Lower lobe of right lung (tissue), 2 donors: ENCODE results near the gene HSPBAP1. TPM values are rescaled to one million over a fixed set of nuclear protein-coding genes. Genes with fewer than 3 reads are reported as not detected.

Source experiments
- ATAC-seq, 2 donors: fragments of 200-7000 bp; cut with Tn5 transposase; one replicate each; pipeline ENCODE4 v1.9.1; 2020 to 2022; ENCODE audit warnings: mild to moderate bottlenecking in 2 of 2, moderate library complexity in 2 of 2
- DNase-seq: peaks from one replicate; pipeline ENCODE4 v3.0.0-alpha.2; 2020
- H3K27ac ChIP-seq: fragments of 200-600 bp; one replicate; pipeline ENCODE4 v1.8.0; 2022
- H3K27me3 ChIP-seq: fragments of 200-600 bp; one replicate; pipeline ENCODE4 v1.8.0; 2022; ENCODE audit warnings: low read depth
- H3K36me3 ChIP-seq: fragments of 200-600 bp; one replicate; pipeline ENCODE4 v1.8.0; 2022; ENCODE audit warnings: mild to moderate bottlenecking
- H3K4me1 ChIP-seq: fragments of 200-600 bp; one replicate; pipeline ENCODE4 v1.8.0; 2022
- H3K4me3 ChIP-seq: fragments of 200-600 bp; one replicate; pipeline ENCODE4 v1.8.0; 2022; ENCODE audit warnings: mild to moderate bottlenecking
- H3K9me3 ChIP-seq: fragments of 200-600 bp; one replicate; pipeline ENCODE4 v1.8.0; 2022
- CTCF ChIP-seq: fragments of 200-600 bp; IDR thresholded peaks from one replicate; pipeline ENCODE4 v1.8.0; 2022; ENCODE audit warnings: antibody characterized with exemption, mild to moderate bottlenecking
- intact Hi-C: fragments of 100-400 bp; cut with DNase I; formaldehyde crosslinking; loops from one replicate; pipeline ENCODE4 v1.11.0; 2022
- total RNA-seq: library from RNA; stranded (reverse); fragmentation: NEBNext Ultra II Directional; extraction: Animal tissue kit (Norgen Biotek cat#: 25700); gene quantifications from one replicate; pipeline ENCODE4 v1.2.1, GENCODE V29; 2021
- donor health status: DM: no; HTN: yes; CAD: no; lungs with severe emphysema.

HSPBAP1 gene
- total RNA-seq, 1 donor from 2014 or later, result 15.4 TPM

- H3K4me3 ChIP-seq, result peak within 1 kb of the TSS; percentile 82
- TF ChIP-seq CTCF, result no peak
- H3K27ac ChIP-seq, result peak within 1 kb of the TSS; percentile 95
- intact Hi-C loops, result no loop called here
- ATAC-seq (peak; percentile 95 to 96), DNase-seq (peak; percentile 85)
- no peaks in the 10 kb centered on the region for H3K9me3 ChIP-seq
- peaks cover 5% of the 10 kb centered on the region for H3K36me3 ChIP-seq
- H3K4me1 ChIP-seq, result peaks cover 48% of the 10 kb centered on the region
- H3K27me3 ChIP-seq, result no peaks in the 10 kb centered on the region
Observed at GRCh38 chr3:122794779-122795673, 1.4 kb upstream of the HSPBAP1 start, which contains the start of gene SLC49A4. Gene SLC49A4 (plus strand): TSS chr3:122795069. CDS start chr3:122795193, 124 bp downstream.

DNA sequence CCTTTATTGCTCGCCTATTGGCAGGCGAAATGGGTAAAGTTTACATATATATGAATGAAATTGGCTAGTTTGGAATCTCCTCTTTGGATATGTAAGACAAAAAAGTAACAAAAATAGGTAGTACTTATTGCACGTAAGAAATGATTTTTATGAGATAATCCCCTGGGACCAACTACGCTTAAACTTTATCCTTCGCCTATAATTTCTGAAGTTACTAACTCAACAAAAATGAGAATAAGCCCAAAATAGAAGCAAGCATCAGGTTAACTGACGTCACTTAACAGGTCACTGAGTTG, 800 bp upstream of the HSPBAP1 start:
- peak overlapping the region; percentile 95 for H3K27ac ChIP-seq
- intact Hi-C loops, result no loop called here
- H3K4me3 ChIP-seq, result peak overlapping the region; percentile 82
- no peaks in the 10 kb centered on the region for H3K9me3 ChIP-seq
- H3K27me3 ChIP-seq, result no peaks in the 10 kb centered on the region
- TF ChIP-seq CTCF, result no peak
- H3K4me1 ChIP-seq, result peaks cover 48% of the 10 kb centered on the region
- no peak for DNase-seq
- H3K36me3 ChIP-seq, result peaks cover 5% of the 10 kb centered on the region
- ATAC-seq, result no peak

DNA sequence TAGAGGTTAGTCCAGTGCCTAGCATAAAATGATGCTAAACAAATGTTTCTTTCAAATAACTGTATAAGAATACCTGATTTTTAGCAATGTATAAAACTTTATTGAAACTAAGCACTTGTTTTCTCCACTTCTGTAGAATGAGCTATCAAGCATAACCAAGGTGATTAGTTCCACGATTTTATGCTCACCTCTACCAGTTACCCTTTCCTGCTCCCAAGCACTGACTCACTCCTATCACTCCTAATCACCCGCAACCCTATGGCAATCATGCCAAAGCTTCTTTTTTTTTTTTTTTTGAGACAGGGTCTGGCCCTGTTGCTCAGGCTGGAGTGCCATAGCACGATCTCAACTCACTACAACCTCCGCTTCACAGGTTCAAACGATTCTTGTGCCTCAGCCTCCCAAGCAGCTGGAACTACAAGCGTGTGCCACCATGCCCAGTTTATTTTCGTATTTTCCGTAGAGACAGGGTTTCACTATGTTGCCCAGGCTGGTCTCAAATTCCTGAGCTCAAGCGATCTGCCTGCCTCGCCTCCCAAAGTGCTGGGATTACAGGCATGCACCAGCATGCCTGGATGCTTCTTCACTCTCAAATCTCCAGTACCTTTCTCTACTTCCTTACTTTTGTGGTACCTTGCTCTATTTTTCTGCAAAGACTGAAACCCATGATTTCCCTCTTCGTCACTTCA, 3.9 kb downstream of the HSPBAP1 start:
- intact Hi-C loops, result no loop called here
- DNase-seq, result no peak

GRCh38 chr3:122787872-122788271, 5.8 kb downstream of the HSPBAP1 start:
- intact Hi-C loops, result no loop called here
- Histone ChIP-seq H3K4me1 (peaks cover 17% of the 10 kb centered on the region), H3K4me3 (no peak overlapping the region), H3K36me3 (peaks cover 11% of the 10 kb centered on the region), H3K27ac (no peak overlapping the region), H3K27me3 (no peaks in the 10 kb centered on the region), H3K9me3 (no peaks in the 10 kb centered on the region)
- no peak for DNase-seq
- ATAC-seq, result no peak
- no peak for TF ChIP-seq CTCF

More for the DNA sequence above, 3.9 kb downstream of the HSPBAP1 start:
- Histone ChIP-seq H3K4me1 (peaks cover 25% of the 10 kb centered on the region), H3K36me3 (peaks cover 11% of the 10 kb centered on the region), H3K27ac (no peak overlapping the region), H3K4me3 (no peak overlapping the region), H3K27me3 (no peaks in the 10 kb centered on the region), H3K9me3 (no peaks in the 10 kb centered on the region)
- TF ChIP-seq CTCF, result no peak
- no peak for ATAC-seq

- Histone ChIP-seq H3K9me3 (no peaks in the 10 kb centered on the region), H3K4me1 (no peaks in the 10 kb centered on the region), H3K36me3 (peaks cover 6% of the 10 kb centered on the region), H3K27ac (no peak overlapping the region), H3K4me3 (no peak overlapping the region), H3K27me3 (no peaks in the 10 kb centered on the region)
- ATAC-seq (no peak), DNase-seq (no peak)
- no peak for TF ChIP-seq CTCF
- intact Hi-C loops, result no loop called here
Observed at GRCh38 chr3:122786066-122786465, 7.6 kb downstream of the HSPBAP1 start.
